Ovary (tissue), 3 donors: ENCODE measurements around the gene CCRL2.

Experiments used
- EP300 ChIP-seq: sonication (generic); formaldehyde crosslinking; IDR thresholded peaks from one replicate; pipeline ENCODE4 v1.6.1; 2017; ENCODE audit warnings: antibody characterized with exemption
- POLR2A ChIP-seq: fragments of 450-650 bp; IDR thresholded peaks from one replicate; pipeline ENCODE4 v1.6.1; 2017; ENCODE audit warnings: antibody characterized with exemption, mild to moderate bottlenecking, moderate library complexity
- TF ChIP-seq, protein P1 (sequence below), 3 donors: fragments of 450-650 bp in 2 of 3; fragments of 200-600 bp in 1 of 3; IDR thresholded peaks; one replicate each; pipeline versions ENCODE4 v1.5.1 to v1.8.0; 2016 to 2022; ENCODE audit warnings: antibody characterized with exemption in 3 of 3, mild to moderate bottlenecking in 1 of 3
- donor health status: DM: no; HTN: no; CAD: no.

- TF ChIP-seq, protein P1, sequence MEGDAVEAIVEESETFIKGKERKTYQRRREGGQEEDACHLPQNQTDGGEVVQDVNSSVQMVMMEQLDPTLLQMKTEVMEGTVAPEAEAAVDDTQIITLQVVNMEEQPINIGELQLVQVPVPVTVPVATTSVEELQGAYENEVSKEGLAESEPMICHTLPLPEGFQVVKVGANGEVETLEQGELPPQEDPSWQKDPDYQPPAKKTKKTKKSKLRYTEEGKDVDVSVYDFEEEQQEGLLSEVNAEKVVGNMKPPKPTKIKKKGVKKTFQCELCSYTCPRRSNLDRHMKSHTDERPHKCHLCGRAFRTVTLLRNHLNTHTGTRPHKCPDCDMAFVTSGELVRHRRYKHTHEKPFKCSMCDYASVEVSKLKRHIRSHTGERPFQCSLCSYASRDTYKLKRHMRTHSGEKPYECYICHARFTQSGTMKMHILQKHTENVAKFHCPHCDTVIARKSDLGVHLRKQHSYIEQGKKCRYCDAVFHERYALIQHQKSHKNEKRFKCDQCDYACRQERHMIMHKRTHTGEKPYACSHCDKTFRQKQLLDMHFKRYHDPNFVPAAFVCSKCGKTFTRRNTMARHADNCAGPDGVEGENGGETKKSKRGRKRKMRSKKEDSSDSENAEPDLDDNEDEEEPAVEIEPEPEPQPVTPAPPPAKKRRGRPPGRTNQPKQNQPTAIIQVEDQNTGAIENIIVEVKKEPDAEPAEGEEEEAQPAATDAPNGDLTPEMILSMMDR (IDR thresholded peaks at IDR 0.05) = no peak
- no peak for TF ChIP-seq POLR2A
- no peak for TF ChIP-seq EP300
Observed at GRCh38 chr3:46368569-46368968, 38.5 kb upstream of the CCRL2 start.
